HG02852 (cell line): ENCODE results near the gene USP30.

Experiments
- ATAC-seq: cut with Tn5 transposase; IDR thresholded peaks from one replicate; pipeline ENCODE4 v1.9.1; 2021; ENCODE audit warnings: mild to moderate bottlenecking, moderate library complexity; ENCODE audit not compliant: unreplicated experiment

The USP30 gene

GRCh38 chr12:109097435-109098182 is 45.2 kb downstream of the USP30 start, which contains the start of gene UNG:
Gene UNG (plus strand): TSS chr12:109097597. CDS start chr12:109097680, 83 bp downstream.
- ATAC-seq: peak; percentile 92

DNA sequence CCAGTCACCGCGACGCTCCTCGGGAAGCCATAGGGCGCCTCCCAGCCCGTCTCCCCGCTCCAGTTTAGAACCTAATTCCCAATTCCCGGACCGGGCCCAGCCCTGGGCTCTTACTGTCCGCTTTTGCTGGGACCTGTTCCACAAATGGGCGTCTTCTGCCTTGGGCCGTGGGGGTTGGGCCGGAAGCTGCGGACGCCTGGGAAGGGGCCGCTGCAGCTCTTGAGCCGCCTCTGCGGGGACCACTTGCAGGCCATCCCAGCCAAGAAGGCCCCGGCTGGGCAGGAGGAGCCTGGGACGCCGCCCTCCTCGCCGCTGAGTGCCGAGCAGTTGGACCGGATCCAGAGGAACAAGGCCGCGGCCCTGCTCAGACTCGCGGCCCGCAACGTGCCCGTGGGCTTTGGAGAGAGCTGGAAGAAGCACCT is 45.8 kb downstream of the USP30 start:
- ATAC-seq: peak; percentile 20

GRCh38 chr12:109098651-109099050 is 46.3 kb downstream of the USP30 start:
- no peak for ATAC-seq

DNA sequence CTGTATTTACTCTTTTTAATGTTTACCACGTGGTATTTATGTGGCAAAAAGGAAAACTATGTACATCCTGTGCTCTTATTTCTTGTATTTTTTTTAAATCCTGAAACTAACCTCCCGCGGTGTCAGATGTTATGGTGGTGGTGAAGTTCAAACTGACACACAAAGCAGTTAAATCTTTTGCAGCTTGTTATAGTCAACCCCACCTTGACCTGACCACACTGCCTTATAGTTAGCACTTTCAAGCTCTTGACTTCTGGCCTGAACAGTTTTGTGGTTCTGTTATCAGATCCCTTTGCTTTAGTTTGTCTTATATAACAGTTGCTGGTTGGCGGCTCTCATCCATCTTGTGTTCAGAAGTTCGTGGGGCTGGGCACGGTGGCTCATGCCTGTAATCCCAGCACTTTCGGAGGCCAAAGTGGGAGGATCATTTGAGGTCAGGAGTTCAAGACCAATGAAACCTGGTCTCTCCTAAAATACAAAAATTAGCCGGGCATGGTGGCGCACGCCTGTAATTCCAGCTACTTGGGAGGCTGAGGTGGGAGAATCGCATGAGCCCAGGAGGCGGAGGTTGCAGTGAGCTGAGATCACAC is 47.1 kb downstream of the USP30 start:
- ATAC-seq: no peak

GRCh38 chr12:109100741-109101140 is 48.4 kb downstream of the USP30 start:
- ATAC-seq: no peak

DNA sequence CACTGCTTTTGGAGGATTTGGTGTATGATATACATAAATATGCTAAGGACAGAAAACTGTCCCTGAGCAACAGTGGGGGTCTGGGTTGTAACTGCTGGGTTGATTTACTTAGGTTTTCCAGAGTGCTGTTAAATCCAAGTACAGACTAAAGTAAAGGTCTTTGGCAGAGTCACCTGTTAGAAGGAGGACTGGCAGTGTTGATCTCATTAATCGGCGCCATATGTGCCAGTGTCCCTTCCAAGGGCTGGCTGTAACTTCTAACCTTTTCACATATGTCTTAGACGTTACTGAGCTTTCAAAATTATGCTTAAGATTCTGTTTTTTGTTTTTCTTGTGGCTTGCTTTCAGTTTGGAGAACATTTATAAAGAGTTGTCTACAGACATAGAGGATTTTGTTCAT is 50.1 kb downstream of the USP30 start:
- no peak for ATAC-seq

DNA sequence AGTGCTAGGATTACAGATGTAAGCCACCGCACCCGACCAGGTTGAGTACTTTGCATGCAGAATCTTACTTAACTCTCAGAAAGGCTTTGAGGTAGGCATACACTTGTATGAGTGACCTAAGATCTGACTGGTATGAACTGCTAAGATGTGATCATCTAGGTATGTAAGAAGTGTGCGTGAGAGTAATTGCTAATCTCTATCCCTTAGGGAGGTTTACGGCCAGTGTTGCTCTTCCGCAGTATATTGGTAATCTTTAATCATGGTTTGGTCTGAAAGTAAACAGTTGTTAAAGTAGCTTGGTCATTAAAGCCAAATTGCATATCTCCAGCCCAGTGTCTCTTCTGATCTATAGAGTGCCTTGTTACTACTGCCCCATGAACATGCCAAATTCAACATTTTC is 52.8 kb downstream of the USP30 start:
- no peak for ATAC-seq

DNA sequence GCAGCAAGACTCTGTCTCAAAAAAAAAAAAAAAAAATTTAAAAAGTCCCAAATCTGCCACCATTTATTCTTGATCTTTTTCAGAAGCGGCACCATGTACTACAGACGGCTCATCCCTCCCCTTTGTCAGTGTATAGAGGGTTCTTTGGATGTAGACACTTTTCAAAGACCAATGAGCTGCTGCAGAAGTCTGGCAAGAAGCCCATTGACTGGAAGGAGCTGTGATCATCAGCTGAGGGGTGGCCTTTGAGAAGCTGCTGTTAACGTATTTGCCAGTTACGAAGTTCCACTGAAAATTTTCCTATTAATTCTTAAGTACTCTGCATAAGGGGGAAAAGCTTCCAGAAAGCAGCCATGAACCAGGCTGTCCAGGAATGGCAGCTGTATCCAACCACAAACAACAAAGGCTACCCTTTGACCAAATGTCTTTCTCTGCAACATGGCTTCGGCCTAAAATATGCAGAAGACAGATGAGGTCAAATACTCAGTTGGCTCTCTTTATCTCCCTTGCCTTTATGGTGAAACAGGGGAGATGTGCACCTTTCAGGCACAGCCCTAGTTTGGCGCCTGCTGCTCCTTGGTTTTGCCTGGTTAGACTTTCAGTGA is 57.5 kb downstream of the USP30 start:
- ATAC-seq: no peak

DNA sequence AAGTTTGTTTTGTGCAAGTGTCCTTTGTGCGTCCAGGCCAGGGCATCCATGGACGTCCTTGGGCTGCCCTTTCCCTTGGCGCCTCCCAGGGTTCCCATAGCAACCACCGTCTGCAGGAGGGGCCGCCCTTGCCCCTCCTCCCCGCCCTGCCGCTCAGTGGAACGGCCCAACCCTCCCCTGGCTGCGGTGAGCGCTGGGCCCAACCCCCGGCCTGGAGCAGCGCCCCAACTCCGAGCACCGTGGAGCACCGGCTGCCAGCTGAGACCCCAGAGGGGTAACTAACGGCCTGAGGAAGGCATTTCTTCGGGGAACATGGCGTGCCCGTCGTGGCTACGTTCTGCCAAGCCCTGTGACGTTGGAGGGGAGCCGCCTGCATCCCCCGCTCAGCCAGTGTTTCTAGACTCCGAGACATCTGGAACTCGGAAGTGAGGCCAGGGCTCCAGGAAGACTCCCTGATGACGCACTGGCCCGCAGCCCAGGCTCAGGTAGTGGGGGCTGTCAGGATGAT is 58.7 kb downstream of the USP30 start:
- peak; percentile 71 for ATAC-seq

DNA sequence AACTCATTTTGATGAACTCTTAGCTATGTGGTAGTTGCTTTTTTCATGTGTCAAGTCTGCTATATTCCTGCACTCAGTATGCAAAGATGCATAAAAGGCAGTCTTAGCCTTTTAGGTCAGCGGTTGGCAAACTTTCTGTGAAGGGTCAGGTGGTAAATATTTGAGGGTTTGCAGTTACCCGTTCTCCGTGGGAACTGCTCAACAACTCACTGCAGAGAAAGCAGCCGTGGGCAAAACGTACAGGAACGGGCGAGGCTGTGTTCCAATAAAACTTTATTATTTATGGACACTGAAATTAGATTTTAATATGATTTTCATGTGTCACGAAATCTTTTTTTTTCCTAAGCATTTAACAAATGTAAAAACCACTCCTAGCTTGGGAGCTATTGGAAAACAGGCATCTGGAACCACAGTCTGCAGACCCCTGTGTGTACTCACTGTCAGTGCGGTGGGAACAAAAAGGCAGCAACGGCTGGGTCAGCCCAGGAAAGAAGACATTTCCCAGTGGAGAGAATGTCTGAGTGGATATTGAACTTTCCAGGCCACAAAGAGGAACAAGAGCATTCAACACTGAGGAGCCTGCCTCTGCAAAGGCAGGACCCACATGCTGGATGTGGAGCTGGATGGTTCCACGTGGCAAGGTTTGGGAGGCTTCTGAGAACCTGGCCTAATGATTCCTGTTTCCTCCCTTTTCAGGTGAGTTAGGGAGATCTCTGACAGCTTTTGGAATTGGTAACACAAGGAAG is 60.5 kb downstream of the USP30 start:
- ATAC-seq: no peak

DNA sequence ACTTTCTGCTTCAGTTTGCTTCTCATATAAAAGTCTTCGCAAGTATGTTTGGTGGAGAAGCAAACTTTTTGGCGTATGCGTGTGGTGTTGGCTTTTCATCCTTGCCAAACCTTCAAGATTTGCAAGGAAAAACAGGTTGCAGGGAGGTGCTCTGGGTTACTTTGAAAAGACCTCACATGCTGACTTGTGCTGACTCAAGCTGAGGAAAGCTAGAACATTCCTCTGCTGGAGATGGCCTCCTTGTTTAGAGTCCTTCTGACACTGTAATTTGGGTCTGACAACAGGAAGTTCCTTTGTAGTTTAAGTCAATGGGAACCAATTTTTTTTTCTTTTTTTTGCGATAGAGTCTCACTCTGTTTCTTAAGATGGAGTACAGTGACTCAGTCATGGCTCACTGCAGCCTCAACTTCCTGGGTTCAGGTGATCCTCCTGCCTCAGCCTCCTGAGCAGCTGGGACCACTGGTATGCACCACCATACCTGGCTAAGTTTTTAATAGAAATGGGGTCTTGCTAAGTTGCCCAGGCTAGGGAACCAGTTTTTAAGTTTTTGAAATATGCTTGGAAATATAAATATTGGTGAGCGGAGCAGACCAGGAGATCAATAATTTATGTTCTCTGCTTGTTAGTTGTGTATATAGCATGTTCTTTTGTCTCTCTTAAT is 61.4 kb downstream of the USP30 start:
- ATAC-seq: no peak

DNA sequence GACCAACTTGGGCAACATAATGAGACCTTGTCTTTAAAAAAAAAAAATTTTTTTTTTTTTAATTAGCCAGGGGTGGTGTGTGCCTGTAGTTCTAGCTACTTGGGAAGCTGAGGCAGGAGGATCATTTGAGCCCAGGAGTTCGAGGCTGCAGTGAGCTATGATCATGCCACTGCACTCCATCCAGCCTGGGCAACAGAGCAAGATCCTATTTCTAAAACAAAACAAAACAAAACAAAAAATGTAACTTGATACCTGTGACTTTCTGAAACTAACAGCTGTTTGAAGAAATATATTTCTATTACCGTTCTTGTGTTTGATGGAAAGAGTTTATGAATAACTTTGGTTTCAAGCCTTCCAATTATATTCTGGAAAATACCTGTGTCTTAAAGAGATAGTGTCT is 62.3 kb downstream of the USP30 start:
- no peak for ATAC-seq

GRCh38 chr12:109115404-109115757 is 63.0 kb downstream of the USP30 start:
- no peak for ATAC-seq

DNA sequence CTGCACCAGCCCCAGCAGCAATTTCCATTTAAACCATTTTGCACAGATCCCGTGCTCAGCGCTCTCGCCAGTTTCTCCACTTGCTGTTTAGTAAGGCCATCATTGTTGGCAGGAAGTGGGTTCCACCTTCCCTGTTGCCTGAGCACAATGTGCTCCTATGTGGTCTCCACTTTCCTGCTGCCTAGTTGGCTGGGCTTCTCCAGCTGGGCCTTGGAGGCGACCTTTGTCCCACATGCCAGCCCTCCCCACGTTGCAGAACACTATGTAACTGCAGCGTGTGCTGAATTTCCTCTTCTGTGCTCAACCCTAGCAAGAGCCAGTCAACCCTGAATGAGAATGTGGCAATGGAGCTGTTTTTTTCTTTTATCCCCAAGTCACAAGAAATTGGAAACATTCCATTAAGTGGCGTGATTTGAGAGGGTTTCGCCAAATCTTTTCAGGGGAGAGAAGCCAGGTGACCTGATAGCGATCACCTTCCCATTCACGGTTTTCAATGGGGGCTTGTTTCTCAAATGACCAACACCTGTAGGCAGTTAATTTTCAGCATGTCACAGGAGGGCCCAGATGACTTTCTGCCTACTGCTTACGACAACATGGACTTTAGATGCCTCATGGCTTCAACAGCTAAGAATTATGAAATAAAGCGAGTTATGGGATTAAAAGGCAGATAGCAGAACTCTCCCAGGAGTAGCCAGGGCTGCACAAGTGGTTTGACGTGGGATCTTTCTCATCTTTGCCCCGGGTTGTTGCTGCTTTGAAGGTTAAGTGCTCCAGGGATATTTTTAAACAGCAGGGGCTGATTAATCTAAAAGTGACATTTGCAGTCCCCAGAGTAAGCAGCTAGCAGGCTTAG is 63.6 kb downstream of the USP30 start, which contains the start of gene ACACB:
TSS of gene ACACB (plus strand) at position 830 of the 853 bp plus-strand sequence. CDS start 22,819 bp downstream, outside the sequence.
- ATAC-seq: no peak

- ATAC-seq: no peak
Observed at GRCh38 chr12:109116611-109116949, 64.2 kb downstream of the USP30 start.

GRCh38 chr12:109120095-109120494 is 67.7 kb downstream of the USP30 start:
- no peak for ATAC-seq

- no peak for ATAC-seq
Observed at GRCh38 chr12:109120557-109120956, 68.2 kb downstream of the USP30 start.

- ATAC-seq: no peak
Observed at GRCh38 chr12:109121346-109121880, 69.0 kb downstream of the USP30 start.

- ATAC-seq: no peak
Observed at GRCh38 chr12:109124878-109125648, 72.7 kb downstream of the USP30 start.
